Daoy (cell line): ENCODE measurements around the gene LCT. TPM values are rescaled to one million over a fixed set of nuclear protein-coding genes. Genes with fewer than 3 reads are reported as not detected.

Experiments used
- DNase-seq: peaks from one replicate; pipeline ENCODE4 v3.0.0-alpha.2; 2015; ENCODE audit warnings: low read depth
- total RNA-seq: library from RNA; depleted of rRNA; stranded (reverse); fragments of >200 nt; shearing (Covaris generic); gene quantifications from 2 replicates; pipeline ENCODE4 v1.2.3, GENCODE V29; 2014; rRNA removed

The LCT gene
- total RNA-seq, 1 experiment from 2014 or later: 0.40 TPM

GRCh38 chr2:135742325-135742757 lies 94.6 kb downstream of the LCT start:
- peak; percentile 60 for DNase-seq

GRCh38 chr2:135741395-135742324 lies 95.3 kb downstream of the LCT start, which contains the start of gene UBXN4:
TSS of gene UBXN4 (plus strand) at chr2:135741855. CDS start at chr2:135741930, 75 bp downstream.
- peak; percentile 99 for DNase-seq

DNA sequence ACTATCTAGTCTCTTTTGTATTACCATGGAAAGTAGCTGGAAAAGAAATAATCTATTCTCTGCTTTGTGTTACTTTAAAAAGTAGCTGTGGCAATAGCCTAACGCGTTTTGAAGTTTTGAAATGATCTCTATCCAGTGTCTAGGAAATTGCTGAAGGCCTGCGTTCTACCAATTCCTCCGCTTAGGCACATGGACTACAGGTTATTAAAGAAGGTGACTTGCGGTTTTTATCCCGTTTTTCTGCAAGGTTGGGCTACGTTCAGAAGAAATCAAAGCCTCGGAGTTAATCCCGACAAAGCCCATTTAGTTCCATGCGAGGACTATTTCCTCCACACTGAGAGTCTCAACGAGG lies 96.0 kb downstream of the LCT start:
- no peak for DNase-seq

DNA sequence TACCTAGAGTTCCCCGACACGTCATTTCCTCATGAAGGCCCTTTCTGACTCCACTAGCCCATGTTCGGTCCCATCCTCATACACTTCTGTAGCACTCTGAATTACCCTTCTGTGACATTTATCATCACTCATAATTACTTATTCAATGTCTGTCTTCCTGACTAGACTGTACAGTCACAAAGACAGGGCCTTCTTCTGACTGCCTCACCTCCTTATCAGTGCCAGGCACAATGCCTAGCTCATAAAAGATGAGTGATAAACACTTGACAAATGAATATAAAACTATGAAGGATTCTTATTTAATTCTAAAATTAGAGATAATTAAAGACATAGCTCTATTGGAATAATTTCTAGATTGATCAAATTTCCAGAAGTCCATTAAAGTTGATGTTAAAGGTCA lies 96.8 kb downstream of the LCT start:
- DNase-seq: no peak

Other genes with a start within 250 kb of the LCT start
- 45.2 and 52.5 TPM in 2 replicates for gene UBXN4, start 95.3 kb downstream of the LCT start, total RNA-seq
- 18.5 and 22.7 TPM in 2 replicates for gene MCM6, start 39.3 kb upstream of the LCT start, total RNA-seq
- gene DARS1, start 148.4 kb upstream of the LCT start, total RNA-seq: 88.3 and 95.9 TPM in 2 replicates